Stimulated activated effector memory CD8-positive, alpha-beta T cell treated with anti-CD3 and anti-CD28 coated beads, Interleukin-12 subunit alpha, Interleukin-12 subunit beta, amount 100 ng/mL, for 72 hours (primary cell): ENCODE measurements around the gene SCNN1A.
A peak's percentile ranks its signal among the peaks of the same experiment; 100 is the strongest.

Experiments
- ATAC-seq: fragments of 150-1000 bp; cut with Tn5 transposase; 2 replicates; pipeline ENCODE4 v1.10.0; 2021
- DNase-seq, 2 donors: peaks; one replicate each; pipeline ENCODE4 v3.0.0; 2021 to 2022; ENCODE audit warnings: low spot score in 2 of 2
- H3K27ac Mint-ChIP-seq: one replicate; pipeline ENCODE4 v1.8.0; 2022; ENCODE audit warnings: mild to moderate bottlenecking, mixed read lengths
- H3K36me3 Mint-ChIP-seq: one replicate; pipeline ENCODE4 v1.8.0; 2022; ENCODE audit warnings: mild to moderate bottlenecking, mixed read lengths
- H3K4me1 Mint-ChIP-seq: one replicate; pipeline ENCODE4 v1.8.0; 2022; ENCODE audit warnings: mixed read lengths
- H3K4me3 Mint-ChIP-seq: one replicate; pipeline ENCODE4 v1.8.0; 2022; ENCODE audit warnings: mild to moderate bottlenecking, mixed read lengths
- H3K9me3 Mint-ChIP-seq: one replicate; pipeline ENCODE4 v1.8.0; 2022; ENCODE audit warnings: mixed read lengths

Gene SCNN1A

DNA sequence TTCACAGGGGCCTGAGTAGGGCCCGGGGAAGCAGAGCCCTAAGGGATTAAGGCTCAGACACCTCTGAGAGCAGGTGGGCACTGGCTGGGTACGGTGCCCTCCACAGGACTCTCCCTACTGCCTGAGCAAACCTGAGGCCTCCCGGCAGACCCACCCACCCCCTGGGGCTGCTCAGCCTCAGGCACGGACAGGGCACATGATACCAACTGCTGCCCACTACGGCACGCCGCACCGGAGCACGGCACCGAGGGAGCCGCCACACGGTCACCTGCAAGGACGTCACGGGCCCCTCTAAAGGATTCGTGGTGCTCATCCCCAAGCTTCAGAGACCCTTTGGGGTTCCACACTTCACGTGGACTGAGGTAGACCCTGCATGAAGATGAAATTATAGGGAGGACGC lies 15.7 kb upstream of the SCNN1A start:
- DNase-seq (no peak), ATAC-seq (no peak)
- peak overlapping the region; percentile 44 for H3K27ac Mint-ChIP-seq
- no peaks in the 10 kb centered on the region for H3K36me3 Mint-ChIP-seq
- no peaks in the 10 kb centered on the region for H3K9me3 Mint-ChIP-seq
- H3K4me3 Mint-ChIP-seq = no peak overlapping the region
- no peaks in the 10 kb centered on the region for H3K4me1 Mint-ChIP-seq

DNA sequence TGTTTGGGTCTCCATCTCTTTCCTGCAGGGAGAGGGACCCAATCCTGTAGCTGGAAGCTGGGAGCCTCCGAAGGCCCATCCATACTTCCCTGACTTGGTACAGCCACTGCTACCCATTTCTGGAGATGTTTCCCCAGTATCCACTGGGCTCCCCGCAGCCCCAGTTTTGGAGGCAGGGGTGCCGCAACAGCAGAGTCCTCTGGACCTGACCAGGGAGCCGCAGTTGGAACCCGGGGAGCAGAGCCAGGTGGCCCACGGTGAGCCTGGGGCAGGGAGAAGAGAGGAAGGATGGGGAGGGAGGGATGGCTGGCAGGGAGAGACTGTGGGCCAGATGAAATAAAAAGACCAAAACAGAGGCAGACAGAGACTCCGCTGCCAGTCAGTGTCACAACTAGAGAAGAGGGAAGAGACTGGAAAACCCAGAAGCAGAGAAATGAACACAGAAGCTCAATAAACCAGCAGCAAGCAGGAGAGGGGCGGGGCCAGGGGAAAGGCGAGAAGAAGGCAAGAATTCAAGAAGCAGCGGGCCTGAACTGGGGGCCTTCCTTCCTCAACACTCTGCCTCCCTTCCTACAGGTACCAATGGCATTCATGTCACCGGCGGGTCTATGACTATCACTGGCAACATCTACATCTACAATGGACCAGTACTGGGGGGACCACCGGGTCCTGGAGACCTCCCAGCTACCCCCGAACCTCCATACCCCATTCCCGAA lies 14.9 kb upstream of the SCNN1A start:
- no peaks in the 10 kb centered on the region for H3K4me1 Mint-ChIP-seq
- no peak for ATAC-seq
- no peaks in the 10 kb centered on the region for H3K9me3 Mint-ChIP-seq
- H3K27ac Mint-ChIP-seq = peak overlapping the region; percentile 66
- no peak overlapping the region for H3K4me3 Mint-ChIP-seq
- no peaks in the 10 kb centered on the region for H3K36me3 Mint-ChIP-seq
- DNase-seq = no peak

- no peak overlapping the region for H3K27ac Mint-ChIP-seq
- no peaks in the 10 kb centered on the region for H3K36me3 Mint-ChIP-seq
- H3K9me3 Mint-ChIP-seq = no peaks in the 10 kb centered on the region
- no peak overlapping the region for H3K4me3 Mint-ChIP-seq
- H3K4me1 Mint-ChIP-seq = peaks cover 4% of the 10 kb centered on the region
- DNase-seq (no peak), ATAC-seq (no peak)
These were observed 12.2 kb upstream of the SCNN1A start for GRCh38 chr12:6387541-6387940.

DNA sequence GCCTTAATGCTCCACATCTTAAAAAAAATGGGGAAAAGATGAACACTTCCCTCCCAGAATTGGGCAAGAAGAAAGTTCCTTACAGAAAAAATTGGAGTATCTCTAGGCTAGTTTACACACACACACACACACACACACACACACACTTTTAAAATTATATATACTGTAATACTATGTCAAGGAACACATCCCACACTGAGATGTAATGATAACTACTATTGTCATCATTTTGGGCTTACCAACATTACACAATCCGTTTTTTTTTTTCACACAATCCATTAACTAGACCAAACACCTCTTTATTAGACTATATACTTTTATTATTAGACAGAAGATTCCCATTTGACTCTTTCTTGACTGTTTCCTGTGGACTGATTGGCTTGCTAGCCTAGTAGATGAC lies 11.1 kb upstream of the SCNN1A start:
- DNase-seq = no peak
- no peak overlapping the region for H3K27ac Mint-ChIP-seq
- H3K36me3 Mint-ChIP-seq = no peaks in the 10 kb centered on the region
- no peak overlapping the region for H3K4me3 Mint-ChIP-seq
- no peak for ATAC-seq
- peaks cover 4% of the 10 kb centered on the region for H3K4me1 Mint-ChIP-seq
- no peaks in the 10 kb centered on the region for H3K9me3 Mint-ChIP-seq

- no peaks in the 10 kb centered on the region for H3K36me3 Mint-ChIP-seq
- H3K4me1 Mint-ChIP-seq = peaks cover 4% of the 10 kb centered on the region
- no peak for ATAC-seq
- DNase-seq = no peak
- no peak overlapping the region for H3K27ac Mint-ChIP-seq
- H3K4me3 Mint-ChIP-seq = no peak overlapping the region
- H3K9me3 Mint-ChIP-seq = no peaks in the 10 kb centered on the region
These were observed 10.7 kb upstream of the SCNN1A start for GRCh38 chr12:6386038-6386437.

GRCh38 chr12:6384499-6385436 lies 9.4 kb upstream of the SCNN1A start:
- ATAC-seq = no peak
- DNase-seq = no peak
- peaks cover 4% of the 10 kb centered on the region for H3K4me1 Mint-ChIP-seq
- H3K9me3 Mint-ChIP-seq = no peaks in the 10 kb centered on the region
- no peak overlapping the region for H3K27ac Mint-ChIP-seq
- no peaks in the 10 kb centered on the region for H3K36me3 Mint-ChIP-seq
- no peak overlapping the region for H3K4me3 Mint-ChIP-seq

DNA sequence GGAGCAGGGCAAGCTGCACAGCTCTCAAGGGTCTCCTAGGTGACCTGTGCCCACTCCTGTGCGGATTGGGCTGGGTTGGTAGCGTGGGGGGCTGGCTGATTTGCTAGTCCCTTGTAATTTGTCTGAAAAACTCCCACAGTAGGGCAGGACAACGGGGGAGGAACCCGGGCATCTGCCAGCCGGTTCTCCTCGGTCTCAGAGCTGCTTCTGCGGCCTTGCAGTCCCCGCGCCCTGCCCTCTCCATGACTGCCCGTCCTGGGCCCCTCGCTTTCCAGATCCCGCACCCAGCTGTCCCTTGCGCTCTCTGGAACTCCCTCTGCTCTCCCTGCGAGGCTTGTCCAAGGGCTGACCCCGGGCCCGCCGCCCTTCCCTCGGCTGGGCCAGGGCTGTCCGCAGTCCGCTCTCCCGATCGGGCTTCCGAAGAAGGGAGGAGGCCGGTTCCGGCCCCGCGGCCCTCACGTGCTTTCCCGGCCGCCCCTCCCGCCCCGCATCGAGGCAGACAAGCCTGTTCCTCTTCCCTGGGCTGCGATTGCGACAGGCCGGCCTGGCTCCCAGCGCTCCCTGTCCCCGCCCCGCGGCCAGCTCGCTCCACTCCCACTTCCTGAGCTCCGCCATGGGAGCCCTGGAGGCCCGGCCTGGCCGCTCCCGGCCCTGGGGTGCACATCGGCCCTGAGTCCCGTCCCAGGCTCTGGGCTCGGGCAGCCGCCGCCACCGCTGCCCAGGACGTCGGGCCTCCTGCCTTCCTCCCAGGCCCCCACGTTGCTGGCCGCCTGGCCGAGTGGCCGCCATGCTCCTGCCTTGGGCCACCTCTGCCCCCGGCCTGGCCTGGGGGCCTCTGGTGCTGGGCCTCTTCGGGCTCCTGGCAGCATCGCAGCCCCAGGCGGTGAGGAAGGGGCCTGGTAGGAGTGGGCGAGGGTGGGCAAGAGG lies 8.5 kb upstream of the SCNN1A start, which contains the start of gene LTBR:
LTBR (plus strand) TSS at position 591 of the 927 bp plus-strand sequence; CDS start at position 788, 197 bp downstream.
- Mint-ChIP-seq H3K4me3 (no peak within 1 kb of the TSS), H3K9me3 (no peaks in the 10 kb centered on the region), H3K36me3 (no peaks in the 10 kb centered on the region), H3K4me1 (peaks cover 4% of the 10 kb centered on the region), H3K27ac (no peak within 1 kb of the TSS)
- peak; percentile 41 for ATAC-seq
- DNase-seq = no peak

DNA sequence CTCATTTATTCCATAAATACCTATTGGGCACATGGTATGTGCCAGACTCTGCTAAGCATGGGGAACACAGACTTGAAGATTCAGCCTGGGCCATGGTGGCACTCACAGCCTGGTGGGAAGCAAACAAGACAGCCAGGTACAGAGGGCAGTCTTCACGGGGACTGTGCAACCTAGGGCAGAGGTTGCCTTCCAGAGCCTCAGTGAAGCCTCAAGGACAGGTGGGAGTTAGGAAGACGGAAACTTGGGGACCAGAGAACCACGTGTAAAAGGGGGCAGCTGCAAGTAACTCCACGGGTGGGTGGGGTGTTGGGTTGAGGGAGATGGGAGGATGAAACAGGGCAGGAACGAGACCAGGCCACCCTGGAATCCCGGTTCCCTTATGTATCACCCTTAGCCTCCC lies 7.6 kb upstream of the SCNN1A start:
- Mint-ChIP-seq H3K9me3 (no peaks in the 10 kb centered on the region), H3K27ac (no peak overlapping the region), H3K4me3 (no peak overlapping the region), H3K36me3 (no peaks in the 10 kb centered on the region), H3K4me1 (peaks cover 4% of the 10 kb centered on the region)
- ATAC-seq = no peak
- DNase-seq = no peak

GRCh38 chr12:6382371-6382770 lies 7.0 kb upstream of the SCNN1A start:
- ATAC-seq (no peak), DNase-seq (no peak)
- peaks cover 8% of the 10 kb centered on the region for H3K4me1 Mint-ChIP-seq
- H3K36me3 Mint-ChIP-seq = no peaks in the 10 kb centered on the region
- no peaks in the 10 kb centered on the region for H3K9me3 Mint-ChIP-seq
- H3K27ac Mint-ChIP-seq = no peak overlapping the region
- H3K4me3 Mint-ChIP-seq = no peak overlapping the region

DNA sequence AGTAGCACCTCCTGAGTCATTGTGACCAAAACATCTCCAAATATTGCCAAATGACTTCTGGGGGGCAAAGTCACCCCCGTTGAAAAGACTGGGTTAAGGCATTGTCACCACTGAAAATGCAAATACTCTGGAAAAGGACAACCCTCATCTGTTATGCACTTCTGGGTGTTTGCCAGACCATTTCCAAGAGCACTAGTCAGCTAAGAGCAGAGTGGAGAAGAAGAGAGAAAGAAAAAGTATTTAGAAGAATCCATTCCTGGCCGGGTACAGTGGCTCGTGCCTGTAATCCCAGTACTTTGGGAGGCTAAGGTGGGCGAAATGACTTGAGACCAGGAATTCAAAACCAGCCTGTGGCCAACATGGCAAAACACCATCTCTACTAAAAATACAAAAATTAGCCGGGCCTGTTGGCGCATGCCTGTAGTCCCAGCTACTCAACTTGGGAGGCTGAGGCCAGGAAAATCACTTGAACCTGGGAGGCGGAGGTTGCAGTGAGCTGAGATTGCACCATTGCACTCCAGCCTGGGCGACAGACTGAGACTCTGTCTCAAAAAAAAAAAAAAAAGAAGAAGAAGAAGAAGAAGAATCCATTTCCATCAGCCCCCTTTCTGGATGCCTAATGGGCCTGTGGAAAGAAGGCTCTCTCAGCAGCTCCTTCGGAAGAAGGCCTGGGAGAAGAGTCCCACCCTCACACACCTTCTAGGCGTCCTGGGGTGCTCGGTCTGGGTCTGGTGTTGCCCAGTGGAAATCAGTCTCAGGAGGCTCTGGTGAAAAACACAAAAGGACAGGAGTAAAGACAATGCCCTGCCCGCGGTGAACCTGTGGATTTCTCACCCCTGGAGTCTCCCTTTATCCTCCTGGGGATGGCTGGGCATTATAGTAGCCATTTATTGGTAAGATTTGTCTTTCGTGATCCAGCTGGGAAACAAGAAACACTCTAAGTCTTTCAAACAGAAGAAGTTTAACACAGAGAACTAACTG lies 5.1 kb upstream of the SCNN1A start:
- no peak overlapping the region for H3K27ac Mint-ChIP-seq
- DNase-seq (no peak), ATAC-seq (no peak)
- peaks cover 28% of the 10 kb centered on the region for H3K4me1 Mint-ChIP-seq
- no peak overlapping the region for H3K4me3 Mint-ChIP-seq
- peaks cover 4% of the 10 kb centered on the region for H3K36me3 Mint-ChIP-seq
- no peaks in the 10 kb centered on the region for H3K9me3 Mint-ChIP-seq

DNA sequence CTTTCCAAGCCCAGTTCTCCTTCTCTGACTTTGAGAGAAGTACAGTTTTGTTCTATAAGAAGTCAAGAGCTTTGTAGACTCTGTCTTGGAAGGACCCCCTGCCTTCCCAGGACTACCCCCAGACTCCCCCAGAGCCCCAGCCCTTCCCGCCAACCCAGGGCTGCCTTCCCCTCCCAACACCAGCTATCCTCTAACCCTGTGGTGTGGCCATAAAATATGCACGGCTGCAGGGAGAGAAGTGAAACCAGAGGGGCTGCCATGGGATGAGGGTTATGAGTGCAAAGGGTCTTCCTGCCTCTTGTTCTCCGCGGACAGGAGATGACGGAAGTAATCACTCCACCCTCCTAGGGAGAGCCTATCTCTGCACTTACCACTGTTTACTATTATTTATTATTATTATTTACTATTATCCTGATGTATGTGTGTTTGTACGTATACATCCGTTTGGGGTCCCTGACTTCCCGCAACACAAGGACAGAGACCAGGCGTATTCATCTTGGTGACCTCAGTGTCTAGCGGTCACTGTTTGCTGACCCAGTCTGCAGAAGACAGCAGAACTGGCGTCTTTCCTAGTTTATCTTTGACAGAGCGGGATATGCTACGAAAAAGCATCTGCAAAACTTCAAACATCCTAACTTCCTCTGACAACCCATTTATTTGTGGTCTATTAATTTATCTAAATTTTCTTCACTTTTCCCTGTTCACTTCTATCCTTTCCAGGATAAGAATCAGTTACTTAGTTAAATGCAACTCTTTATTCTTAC lies 3.5 kb upstream of the SCNN1A start:
- H3K4me3 Mint-ChIP-seq = no peak overlapping the region
- no peak overlapping the region for H3K27ac Mint-ChIP-seq
- H3K9me3 Mint-ChIP-seq = no peaks in the 10 kb centered on the region
- peaks cover 30% of the 10 kb centered on the region for H3K4me1 Mint-ChIP-seq
- H3K36me3 Mint-ChIP-seq = peaks cover 4% of the 10 kb centered on the region
- ATAC-seq (no peak), DNase-seq (no peak)

DNA sequence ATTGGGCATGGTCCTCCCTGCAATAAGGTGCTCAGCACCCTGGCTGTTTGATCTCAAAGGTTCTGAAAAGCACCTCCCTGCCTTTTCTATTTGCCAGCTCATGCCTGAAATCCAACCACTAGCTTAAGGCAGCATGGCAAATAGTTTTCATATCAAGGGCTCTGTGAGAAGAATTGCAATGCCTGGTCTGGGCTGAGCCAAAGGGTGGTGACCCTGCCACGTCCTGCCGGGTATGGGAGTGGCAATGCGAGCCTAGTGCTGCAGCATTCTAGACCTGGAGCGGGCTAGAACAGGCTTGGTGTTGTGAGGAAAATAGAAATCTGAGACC lies 2.3 kb upstream of the SCNN1A start:
- no peaks in the 10 kb centered on the region for H3K9me3 Mint-ChIP-seq
- ATAC-seq (no peak), DNase-seq (no peak)
- peak overlapping the region; percentile 83 for H3K27ac Mint-ChIP-seq
- H3K4me1 Mint-ChIP-seq = peaks cover 38% of the 10 kb centered on the region
- H3K36me3 Mint-ChIP-seq = peaks cover 4% of the 10 kb centered on the region
- H3K4me3 Mint-ChIP-seq = peak overlapping the region; percentile 62

DNA sequence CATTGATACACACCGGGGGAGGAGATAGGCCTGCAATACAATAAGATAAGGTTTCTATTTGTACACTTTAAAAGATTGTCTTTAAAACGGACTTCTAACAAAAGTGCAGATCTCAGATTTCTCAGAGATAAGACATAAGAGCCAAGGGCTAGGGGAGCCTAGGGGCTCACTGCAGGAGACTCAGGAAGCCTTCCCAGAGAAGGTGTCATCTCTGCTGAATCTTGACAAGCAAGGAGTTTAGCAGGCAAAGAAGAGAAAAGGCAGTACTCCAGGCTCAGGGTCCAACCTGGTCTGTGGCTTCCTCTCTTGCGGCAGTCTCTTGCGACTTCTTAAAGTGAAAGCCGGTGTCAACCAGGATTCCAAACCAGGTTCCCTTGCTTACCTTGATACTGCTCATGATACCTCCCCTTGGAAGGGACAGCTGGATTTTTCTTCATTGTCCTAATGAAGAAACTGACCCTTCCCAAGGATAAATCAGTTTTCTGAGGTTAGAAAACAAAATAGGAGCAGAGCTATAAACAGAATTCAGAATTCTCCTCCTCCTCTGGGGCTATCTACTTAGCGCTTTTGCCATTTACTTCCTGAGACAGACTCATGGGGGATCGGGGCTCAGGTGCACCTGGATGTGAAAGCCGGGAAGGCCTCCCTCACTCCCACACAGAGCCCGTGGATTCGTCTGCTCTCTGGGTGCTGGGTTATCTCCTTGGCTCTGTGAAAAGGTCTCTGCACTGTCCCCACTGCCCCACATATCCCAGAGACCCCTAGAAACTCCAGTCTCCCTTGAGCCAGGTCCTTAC lies 1.7 kb upstream of the SCNN1A start:
- Mint-ChIP-seq H3K36me3 (peaks cover 4% of the 10 kb centered on the region), H3K4me3 (peak overlapping the region; percentile 62), H3K9me3 (no peaks in the 10 kb centered on the region), H3K4me1 (peaks cover 44% of the 10 kb centered on the region), H3K27ac (peak overlapping the region; percentile 83)
- no peak for DNase-seq
- peak; percentile 14 for ATAC-seq
